Measurements from ENCODE around the gene SFT2D3.

SFT2D3 gene

GRCh38 chr2:127695491-127696472 is 5.5 kb upstream of the SFT2D3 start:
- peak; percentile 66 for DNase-seq (ENCODE audit: low read depth)
- TF ChIP-seq CTCF (IDR thresholded peaks at IDR 0.05; ENCODE audit: insufficient read depth, low read depth, low read length, missing control alignments): peak; percentile 49
- H3K4me3 ChIP-seq (ENCODE audit: low read length): no peak overlapping the region

- DNase-seq (ENCODE audit: low read depth): no peak
- TF ChIP-seq CTCF (IDR thresholded peaks at IDR 0.05; ENCODE audit: insufficient read depth, low read depth, low read length, missing control alignments): no peak
- no peak overlapping the region for H3K4me3 ChIP-seq (ENCODE audit: low read length)
These were observed 3.7 kb upstream of the SFT2D3 start for GRCh38 chr2:127697482-127698180.

GRCh38 chr2:127698553-127699355 is 2.5 kb upstream of the SFT2D3 start:
- no peak for DNase-seq (ENCODE audit: low read depth)
- TF ChIP-seq CTCF (IDR thresholded peaks at IDR 0.05; ENCODE audit: insufficient read depth, low read depth, low read length, missing control alignments): no peak
- H3K4me3 ChIP-seq (ENCODE audit: low read length): no peak overlapping the region

- H3K4me3 ChIP-seq (ENCODE audit: low read length): peak overlapping the region; percentile 69
- TF ChIP-seq CTCF (IDR thresholded peaks at IDR 0.05; ENCODE audit: insufficient read depth, low read depth, low read length, missing control alignments): peak; percentile 16
- DNase-seq (ENCODE audit: low read depth): peak; percentile 55
These were observed 637 bp upstream of the SFT2D3 start for GRCh38 chr2:127700527-127701192.

- peak; percentile 12 for TF ChIP-seq CTCF (IDR thresholded peaks at IDR 0.05; ENCODE audit: insufficient read depth, low read depth, low read length, missing control alignments)
- peak; percentile 79 for DNase-seq (ENCODE audit: low read depth)
- peak overlapping the region; percentile 69 for H3K4me3 ChIP-seq (ENCODE audit: low read length)
These were observed 526 bp downstream of the SFT2D3 start for GRCh38 chr2:127701651-127702394.
